RWPE2 (cell line): ENCODE results near the gene FAM236D.
"Not testable (repeated sequence)": the region's sequence is repeated elsewhere in the genome, so short reads cannot be mapped to it uniquely, and the experiment has no call there.

ENCODE experiments used
- ATAC-seq: fragments of 200-7000 bp; cut with Tn5 transposase; 3 replicates; pipeline ENCODE4 v1.9.1; 2021; ENCODE audit warnings: low read depth
- DNase-seq: peaks from one replicate; pipeline ENCODE4 v3.0.0-alpha.2; 2020; ENCODE audit warnings: low spot score
- H3K27ac ChIP-seq: fragments of 450-650 bp; 2 replicates; pipeline ENCODE4 v1.5.1; 2017; ENCODE audit warnings: mild to moderate bottlenecking; ENCODE audit not compliant: poor library complexity, severe bottlenecking
- H3K27me3 ChIP-seq: fragments of 250-450 bp; sonication (Bioruptor Pico); 2 replicates; pipeline ENCODE4 v1.5.1; 2021; ENCODE audit warnings: mild to moderate bottlenecking, moderate library complexity; ENCODE audit not compliant: insufficient read depth, poor library complexity, severe bottlenecking
- H3K36me3 ChIP-seq: fragments of 250-450 bp; sonication (Bioruptor Pico); 2 replicates; pipeline ENCODE4 v1.5.1; 2020; ENCODE audit warnings: low read depth, mild to moderate bottlenecking, moderate library complexity
- H3K4me1 ChIP-seq: fragments of 250-450 bp; sonication (Bioruptor Pico); 2 replicates; pipeline ENCODE4 v1.5.1; 2021; ENCODE audit warnings: mild to moderate bottlenecking, moderate library complexity; ENCODE audit not compliant: insufficient read depth, poor library complexity, severe bottlenecking
- H3K4me3 ChIP-seq: fragments of 250-450 bp; sonication (Bioruptor Pico); 2 replicates; pipeline ENCODE4 v1.5.1; 2021; ENCODE audit warnings: mild to moderate bottlenecking, moderate library complexity; ENCODE audit not compliant: severe bottlenecking
- H3K9me3 ChIP-seq: fragments of 250-450 bp; sonication (Bioruptor Pico); 2 replicates; pipeline ENCODE4 v1.5.1; 2021; ENCODE audit warnings: mild to moderate bottlenecking, moderate library complexity; ENCODE audit not compliant: severe bottlenecking

Gene FAM236D

GRCh38 chrX:72808110-72808509 is at the start of gene FAM236D:
TSS of gene FAM236D (minus strand) at chrX:72808210. CDS start at chrX:72808110, 100 bp downstream.
- DNase-seq, H3K4me3 ChIP-seq, H3K27ac ChIP-seq, H3K36me3 ChIP-seq, H3K9me3 ChIP-seq, H3K27me3 ChIP-seq, ATAC-seq, H3K4me1 ChIP-seq: not testable (repeated sequence)

GRCh38 chrX:72837532-72837931 is 29.5 kb upstream of the FAM236D start:
- H3K27ac ChIP-seq, H3K27me3 ChIP-seq, H3K4me1 ChIP-seq, H3K36me3 ChIP-seq, DNase-seq, H3K4me3 ChIP-seq, H3K9me3 ChIP-seq: not testable (repeated sequence)
- ATAC-seq, result peak; percentile 76

- 0 out of 3 replicates have a peak, but pooled peaks have one; percentile 45 for ATAC-seq
- H3K4me1 ChIP-seq, H3K27me3 ChIP-seq, H3K9me3 ChIP-seq, H3K27ac ChIP-seq, H3K4me3 ChIP-seq, DNase-seq, H3K36me3 ChIP-seq: not testable (repeated sequence)
Measured at GRCh38 chrX:72830701-72831100, 22.7 kb upstream of the FAM236D start.

GRCh38 chrX:72790390-72790789 is 17.6 kb downstream of the FAM236D start:
- not testable (repeated sequence) for H3K4me1 ChIP-seq, H3K36me3 ChIP-seq, H3K27me3 ChIP-seq, H3K4me3 ChIP-seq, DNase-seq, ATAC-seq, H3K27ac ChIP-seq, H3K9me3 ChIP-seq

DNA sequence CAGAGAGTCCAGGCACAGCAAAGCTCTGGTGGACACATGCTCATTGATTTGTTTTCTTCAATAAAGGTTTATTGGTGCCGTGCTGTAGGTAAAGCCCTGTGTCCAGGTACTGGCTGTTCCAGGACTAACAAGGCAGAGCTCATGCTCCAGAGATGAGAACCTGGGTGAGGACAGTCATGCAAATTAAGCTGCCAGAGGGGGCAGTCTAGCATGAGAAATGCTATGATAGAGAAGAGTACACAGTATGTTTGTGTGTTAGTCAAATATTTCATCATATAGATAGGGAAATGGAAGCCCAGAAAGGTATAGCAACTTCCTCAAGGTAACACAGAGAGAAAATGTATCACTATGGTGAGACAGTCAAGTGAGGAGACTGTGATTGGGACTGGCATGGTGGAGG is 19.9 kb downstream of the FAM236D start:
- not testable (repeated sequence) for H3K27me3 ChIP-seq, H3K36me3 ChIP-seq, H3K27ac ChIP-seq, H3K4me3 ChIP-seq, H3K4me1 ChIP-seq, ATAC-seq, H3K9me3 ChIP-seq, DNase-seq

DNA sequence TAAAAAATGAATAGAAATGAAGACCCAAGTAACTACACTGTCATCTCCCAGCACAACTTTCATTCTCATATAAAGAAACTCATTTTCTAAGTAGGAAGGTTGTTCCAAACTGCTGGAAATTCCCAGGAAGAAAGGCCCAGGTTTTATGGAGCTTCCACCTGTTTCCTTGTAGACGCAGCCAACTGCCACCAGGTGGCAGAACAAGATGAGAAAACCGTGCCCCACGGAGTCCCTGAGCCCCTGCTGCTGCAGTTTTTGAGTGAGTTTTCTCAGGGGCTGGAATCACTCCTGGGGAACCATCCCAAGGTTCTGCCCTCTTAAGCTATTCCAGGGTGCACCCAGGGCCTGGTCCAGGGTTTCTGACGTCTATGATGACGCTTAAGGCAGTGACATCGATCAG is 24.0 kb downstream of the FAM236D start:
- H3K9me3 ChIP-seq, H3K4me1 ChIP-seq, H3K4me3 ChIP-seq, H3K36me3 ChIP-seq, H3K27me3 ChIP-seq, ATAC-seq, H3K27ac ChIP-seq, DNase-seq: not testable (repeated sequence)

GRCh38 chrX:72783365-72783936 is 24.6 kb downstream of the FAM236D start:
- not testable (repeated sequence) for DNase-seq, ATAC-seq, H3K4me1 ChIP-seq, H3K27ac ChIP-seq, H3K9me3 ChIP-seq, H3K36me3 ChIP-seq, H3K27me3 ChIP-seq, H3K4me3 ChIP-seq

GRCh38 chrX:72782560-72782959 is 25.4 kb downstream of the FAM236D start, which contains the start of gene FAM236B:
TSS of gene FAM236B (minus strand) at chrX:72782660. CDS start at chrX:72782560, 100 bp downstream.
- not testable (repeated sequence) for ATAC-seq, H3K4me1 ChIP-seq, H3K27me3 ChIP-seq, H3K36me3 ChIP-seq, DNase-seq, H3K9me3 ChIP-seq, H3K4me3 ChIP-seq, H3K27ac ChIP-seq

DNA sequence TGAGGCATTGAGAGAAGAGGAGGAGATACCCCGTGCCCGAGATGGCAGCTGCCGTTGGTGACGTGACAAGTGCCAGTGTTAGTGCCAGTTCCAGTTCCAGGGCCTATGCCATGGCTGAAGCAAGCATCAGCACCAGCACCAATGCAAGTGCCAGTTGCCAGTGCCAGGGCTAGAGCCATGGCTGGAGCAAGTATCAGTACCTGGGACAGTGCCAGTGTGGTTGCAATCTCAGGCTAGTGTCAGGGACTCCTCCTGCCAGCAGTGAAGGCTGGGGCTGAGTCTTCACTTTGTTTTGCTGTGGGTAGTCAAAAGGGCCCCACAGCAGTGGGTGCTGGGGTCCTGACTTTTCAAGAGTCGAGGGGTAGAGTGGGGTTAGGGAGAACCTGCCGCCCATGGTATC is 29.9 kb downstream of the FAM236D start:
- H3K4me1 ChIP-seq, H3K4me3 ChIP-seq, H3K9me3 ChIP-seq, H3K27me3 ChIP-seq, ATAC-seq, H3K36me3 ChIP-seq, H3K27ac ChIP-seq, DNase-seq: not testable (repeated sequence)

- not testable (repeated sequence) for ATAC-seq, H3K9me3 ChIP-seq, H3K4me1 ChIP-seq, H3K36me3 ChIP-seq, H3K27ac ChIP-seq, DNase-seq, H3K27me3 ChIP-seq, H3K4me3 ChIP-seq
Measured at GRCh38 chrX:72777467-72777790, 30.6 kb downstream of the FAM236D start.

DNA sequence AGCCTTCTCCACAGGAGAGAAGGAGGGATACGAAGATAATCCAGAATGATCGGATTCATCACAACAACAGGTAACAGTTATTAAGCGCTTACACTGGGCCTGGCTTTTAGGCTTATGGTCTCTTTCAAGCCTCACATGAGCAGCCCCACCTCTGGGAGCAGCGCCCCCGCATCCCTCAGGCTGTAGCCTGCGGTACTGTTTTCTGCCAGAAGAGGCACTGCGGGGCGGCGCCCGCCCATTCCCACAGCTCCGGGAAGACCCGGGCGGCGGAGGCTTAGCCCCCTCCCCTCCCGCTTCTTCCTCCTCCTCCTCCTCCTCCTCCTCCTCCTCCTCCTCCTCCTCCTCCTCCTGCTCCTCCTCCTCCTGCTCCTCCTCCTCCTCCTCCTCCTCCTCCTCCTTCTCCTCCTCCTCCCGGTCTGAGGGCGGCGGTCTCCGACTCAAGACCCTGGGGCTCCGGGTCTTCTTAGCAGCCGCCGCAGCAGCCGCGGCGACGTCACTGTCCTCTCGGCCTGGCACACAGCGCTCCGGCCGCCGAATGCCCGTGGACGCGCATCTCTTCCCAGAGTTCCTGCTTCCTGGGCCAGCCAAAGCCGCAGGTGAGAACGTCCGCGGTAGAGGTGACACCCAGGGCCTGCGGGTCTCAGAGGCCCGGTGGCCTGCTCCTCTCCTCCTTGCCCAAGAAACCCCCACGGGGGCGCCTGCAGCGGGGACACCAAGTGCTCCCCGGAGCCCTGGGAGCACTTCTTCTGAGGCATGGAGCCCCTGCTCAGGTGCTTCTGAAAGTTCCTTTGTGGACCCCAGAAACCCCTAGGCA is 31.1 kb downstream of the FAM236D start, which contains the start of gene DMRTC1B:
TSS of gene DMRTC1B (plus strand) at position 238 of the 814 bp plus-strand sequence. CDS start 68,246 bp downstream, outside the sequence.
- H3K4me1 ChIP-seq, ATAC-seq, DNase-seq, H3K27ac ChIP-seq, H3K9me3 ChIP-seq, H3K36me3 ChIP-seq, H3K27me3 ChIP-seq, H3K4me3 ChIP-seq: not testable (repeated sequence)
